Liver (tissue), 3 donors: Measurements from ENCODE around the gene SPRR1A.

Experiments used
- FOXA1 ChIP-seq: IDR thresholded peaks from 2 replicates; pipeline ENCODE4 v1.6.1; 2016; ENCODE audit warnings: antibody characterized with exemption
- GABPA ChIP-seq, 2 donors: IDR thresholded peaks in 1 of 2; conservative IDR thresholded peaks in 1 of 2; 2 replicates each; pipeline ENCODE4 v1.6.1; 2016; ENCODE audit warnings: antibody characterized with exemption in 2 of 2, mild to moderate bottlenecking in 1 of 2, moderate library complexity in 1 of 2
- HNF4A ChIP-seq, 2 donors: conservative IDR thresholded peaks; 2 replicates each; pipeline ENCODE4 v1.6.1; 2016; ENCODE audit warnings: antibody characterized with exemption in 2 of 2, mild to moderate bottlenecking in 2 of 2
- HNF4G ChIP-seq: IDR thresholded peaks from 2 replicates; pipeline ENCODE4 v1.6.1; 2016; ENCODE audit warnings: antibody characterized with exemption
- RAD21 ChIP-seq, 2 donors: IDR thresholded peaks; 2 replicates each; pipeline ENCODE4 v1.6.1; 2016; ENCODE audit warnings: antibody characterized with exemption in 2 of 2, mild to moderate bottlenecking in 2 of 2
- RXRA ChIP-seq, 2 donors: IDR thresholded peaks; 2 replicates each; pipeline ENCODE4 v1.6.1; 2017 to 2018; ENCODE audit warnings: antibody characterized with exemption in 2 of 2, mild to moderate bottlenecking in 1 of 2
- SP1 ChIP-seq: IDR thresholded peaks from 2 replicates; pipeline ENCODE4 v1.6.1; 2018; ENCODE audit warnings: antibody characterized with exemption, mild to moderate bottlenecking
- TAF1 ChIP-seq: conservative IDR thresholded peaks from 2 replicates; pipeline ENCODE4 v1.6.1; 2016; ENCODE audit warnings: antibody characterized with exemption, mild to moderate bottlenecking
- YY1 ChIP-seq: IDR thresholded peaks from 2 replicates; pipeline ENCODE4 v1.6.1; 2016; ENCODE audit warnings: antibody characterized with exemption, mild to moderate bottlenecking
- TF ChIP-seq, protein P1 (sequence below): IDR thresholded peaks from 2 replicates; pipeline ENCODE4 v1.6.1; 2016; ENCODE audit warnings: antibody characterized with exemption
- TF ChIP-seq, protein P2 (sequence below): fragments of 150-350 bp; IDR thresholded peaks from 2 replicates; pipeline ENCODE4 v1.5.1; 2017; ENCODE audit warnings: improper control_type of control experiment, low read depth, low read length; ENCODE audit not compliant: missing input control
- TF ChIP-seq, protein P3 (sequence below): IDR thresholded peaks from 2 replicates; pipeline ENCODE4 v1.6.1; 2016; ENCODE audit warnings: antibody characterized with exemption, mild to moderate bottlenecking
- TF ChIP-seq, protein P4 (sequence below): IDR thresholded peaks from 2 replicates; pipeline ENCODE4 v1.6.1; 2016; ENCODE audit warnings: antibody characterized with exemption
- donor health status: healthy.
- donor health status: healthy.

DNA sequence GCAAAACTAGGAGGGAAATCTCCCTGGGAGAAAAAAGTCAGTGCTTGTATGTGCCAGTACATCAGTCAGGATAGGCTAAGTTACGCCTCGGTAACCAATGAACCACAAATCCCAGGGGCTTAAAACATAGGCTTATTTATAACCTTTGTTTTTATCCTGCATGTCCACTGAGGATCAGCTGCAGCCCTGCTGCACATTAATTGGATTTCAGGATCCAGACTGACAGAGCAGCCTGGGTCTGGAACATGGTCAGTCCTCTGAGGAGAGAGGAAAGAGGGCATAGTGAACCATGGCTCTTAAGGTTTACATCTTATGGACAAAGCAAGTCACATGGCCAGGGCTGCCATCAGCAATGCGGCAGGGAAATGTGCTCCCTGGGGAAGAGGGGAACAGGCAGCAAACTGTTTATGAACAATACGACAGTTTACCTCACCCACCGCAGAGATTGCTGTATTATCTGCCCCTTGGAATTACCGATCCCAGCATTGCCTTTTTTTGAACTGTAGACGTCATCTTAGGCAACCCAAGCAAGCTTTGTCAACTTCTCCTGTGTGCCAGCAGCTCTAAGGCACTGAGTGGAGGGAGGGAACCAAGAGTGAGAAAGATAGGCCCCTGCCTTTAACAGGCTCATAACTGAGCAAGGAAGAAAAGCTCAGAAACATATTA lies 22.5 kb upstream of the SPRR1A start:
- TF ChIP-seq, protein P1, sequence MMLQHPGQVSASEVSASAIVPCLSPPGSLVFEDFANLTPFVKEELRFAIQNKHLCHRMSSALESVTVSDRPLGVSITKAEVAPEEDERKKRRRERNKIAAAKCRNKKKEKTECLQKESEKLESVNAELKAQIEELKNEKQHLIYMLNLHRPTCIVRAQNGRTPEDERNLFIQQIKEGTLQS = no peak
- TF ChIP-seq, protein P2, sequence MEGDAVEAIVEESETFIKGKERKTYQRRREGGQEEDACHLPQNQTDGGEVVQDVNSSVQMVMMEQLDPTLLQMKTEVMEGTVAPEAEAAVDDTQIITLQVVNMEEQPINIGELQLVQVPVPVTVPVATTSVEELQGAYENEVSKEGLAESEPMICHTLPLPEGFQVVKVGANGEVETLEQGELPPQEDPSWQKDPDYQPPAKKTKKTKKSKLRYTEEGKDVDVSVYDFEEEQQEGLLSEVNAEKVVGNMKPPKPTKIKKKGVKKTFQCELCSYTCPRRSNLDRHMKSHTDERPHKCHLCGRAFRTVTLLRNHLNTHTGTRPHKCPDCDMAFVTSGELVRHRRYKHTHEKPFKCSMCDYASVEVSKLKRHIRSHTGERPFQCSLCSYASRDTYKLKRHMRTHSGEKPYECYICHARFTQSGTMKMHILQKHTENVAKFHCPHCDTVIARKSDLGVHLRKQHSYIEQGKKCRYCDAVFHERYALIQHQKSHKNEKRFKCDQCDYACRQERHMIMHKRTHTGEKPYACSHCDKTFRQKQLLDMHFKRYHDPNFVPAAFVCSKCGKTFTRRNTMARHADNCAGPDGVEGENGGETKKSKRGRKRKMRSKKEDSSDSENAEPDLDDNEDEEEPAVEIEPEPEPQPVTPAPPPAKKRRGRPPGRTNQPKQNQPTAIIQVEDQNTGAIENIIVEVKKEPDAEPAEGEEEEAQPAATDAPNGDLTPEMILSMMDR = no peak
- no peak for TF ChIP-seq FOXA1
- TF ChIP-seq, protein P3, sequence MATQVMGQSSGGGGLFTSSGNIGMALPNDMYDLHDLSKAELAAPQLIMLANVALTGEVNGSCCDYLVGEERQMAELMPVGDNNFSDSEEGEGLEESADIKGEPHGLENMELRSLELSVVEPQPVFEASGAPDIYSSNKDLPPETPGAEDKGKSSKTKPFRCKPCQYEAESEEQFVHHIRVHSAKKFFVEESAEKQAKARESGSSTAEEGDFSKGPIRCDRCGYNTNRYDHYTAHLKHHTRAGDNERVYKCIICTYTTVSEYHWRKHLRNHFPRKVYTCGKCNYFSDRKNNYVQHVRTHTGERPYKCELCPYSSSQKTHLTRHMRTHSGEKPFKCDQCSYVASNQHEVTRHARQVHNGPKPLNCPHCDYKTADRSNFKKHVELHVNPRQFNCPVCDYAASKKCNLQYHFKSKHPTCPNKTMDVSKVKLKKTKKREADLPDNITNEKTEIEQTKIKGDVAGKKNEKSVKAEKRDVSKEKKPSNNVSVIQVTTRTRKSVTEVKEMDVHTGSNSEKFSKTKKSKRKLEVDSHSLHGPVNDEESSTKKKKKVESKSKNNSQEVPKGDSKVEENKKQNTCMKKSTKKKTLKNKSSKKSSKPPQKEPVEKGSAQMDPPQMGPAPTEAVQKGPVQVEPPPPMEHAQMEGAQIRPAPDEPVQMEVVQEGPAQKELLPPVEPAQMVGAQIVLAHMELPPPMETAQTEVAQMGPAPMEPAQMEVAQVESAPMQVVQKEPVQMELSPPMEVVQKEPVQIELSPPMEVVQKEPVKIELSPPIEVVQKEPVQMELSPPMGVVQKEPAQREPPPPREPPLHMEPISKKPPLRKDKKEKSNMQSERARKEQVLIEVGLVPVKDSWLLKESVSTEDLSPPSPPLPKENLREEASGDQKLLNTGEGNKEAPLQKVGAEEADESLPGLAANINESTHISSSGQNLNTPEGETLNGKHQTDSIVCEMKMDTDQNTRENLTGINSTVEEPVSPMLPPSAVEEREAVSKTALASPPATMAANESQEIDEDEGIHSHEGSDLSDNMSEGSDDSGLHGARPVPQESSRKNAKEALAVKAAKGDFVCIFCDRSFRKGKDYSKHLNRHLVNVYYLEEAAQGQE = no peak
- no peak for TF ChIP-seq GABPA (IDR thresholded peaks at IDR 0.05 in 1 of 2, conservative IDR thresholded peaks at IDR 0.05 in 1 of 2)
- TF ChIP-seq TAF1 = no peak
- no peak for TF ChIP-seq SP1
- TF ChIP-seq, protein P4, sequence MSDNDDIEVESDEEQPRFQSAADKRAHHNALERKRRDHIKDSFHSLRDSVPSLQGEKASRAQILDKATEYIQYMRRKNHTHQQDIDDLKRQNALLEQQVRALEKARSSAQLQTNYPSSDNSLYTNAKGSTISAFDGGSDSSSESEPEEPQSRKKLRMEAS = no peak
- TF ChIP-seq RXRA (IDR thresholded peaks at IDR 0.05) = no peak
- no peak for TF ChIP-seq YY1
- no peak for TF ChIP-seq RAD21 (IDR thresholded peaks at IDR 0.05)
- no peak for TF ChIP-seq HNF4A (conservative IDR thresholded peaks at IDR 0.05)
- TF ChIP-seq HNF4G = no peak
